IPS-NIHi11 (cell line): Measurements from ENCODE around the gene SNAP29.
A peak's percentile ranks its signal among the peaks of the same experiment; 100 is the strongest.
"Not testable (repeated sequence)": the region's sequence is repeated elsewhere in the genome, so short reads cannot be mapped to it uniquely, and the experiment has no call there.

Experiments used
- DNase-seq: peaks from one replicate; pipeline ENCODE4 v3.0.0; 2012; ENCODE audit warnings: mixed read lengths, low spot score

SNAP29 gene

DNA sequence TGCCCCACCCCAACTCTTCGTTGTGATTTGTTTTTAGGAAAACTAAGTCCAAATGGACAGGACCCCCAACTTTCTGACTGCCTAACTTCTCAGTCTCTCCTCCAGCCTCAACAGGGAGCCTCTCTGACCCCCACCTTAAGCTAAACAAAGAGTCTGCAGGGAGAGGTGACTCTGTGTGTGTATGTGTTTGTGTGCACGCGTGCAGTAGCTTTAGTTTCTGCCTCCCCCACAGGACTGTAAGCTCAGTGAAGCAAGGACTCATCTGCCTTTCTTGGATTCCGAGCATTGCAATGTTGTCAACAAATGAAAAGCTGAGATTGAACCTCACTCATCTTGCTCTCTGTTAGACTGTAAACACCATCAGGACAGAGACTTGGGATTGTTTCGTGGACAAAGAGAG lies 7.9 kb downstream of the SNAP29 start:
- no peak for DNase-seq

- DNase-seq = no peak
Measured at GRCh38 chr22:20867179-20868024, 8.6 kb downstream of the SNAP29 start.

- DNase-seq = no peak
Measured at GRCh38 chr22:20868025-20868962, 9.5 kb downstream of the SNAP29 start.

- no peak for DNase-seq
Measured at GRCh38 chr22:20869234-20869633, 10.4 kb downstream of the SNAP29 start.

DNA sequence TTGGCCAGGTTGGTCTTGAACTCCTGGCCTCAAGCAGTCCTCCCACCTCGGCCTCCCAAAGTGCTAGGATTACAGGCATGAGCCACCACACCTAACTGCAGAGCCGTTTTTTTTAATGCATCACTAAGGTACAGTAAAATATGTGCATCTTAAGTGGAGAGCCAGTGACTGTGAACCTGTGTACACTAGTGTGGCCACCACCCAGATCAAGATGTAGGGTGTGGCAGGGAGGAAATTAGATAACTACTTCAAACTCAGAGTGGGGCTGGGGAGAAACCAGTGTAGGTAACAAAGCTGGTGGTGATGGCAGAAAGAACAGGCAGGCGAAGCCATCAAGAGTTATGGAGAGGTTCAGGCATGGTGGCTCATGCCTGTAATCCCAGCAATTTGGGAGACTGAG lies 14.4 kb downstream of the SNAP29 start:
- no peak for DNase-seq

DNA sequence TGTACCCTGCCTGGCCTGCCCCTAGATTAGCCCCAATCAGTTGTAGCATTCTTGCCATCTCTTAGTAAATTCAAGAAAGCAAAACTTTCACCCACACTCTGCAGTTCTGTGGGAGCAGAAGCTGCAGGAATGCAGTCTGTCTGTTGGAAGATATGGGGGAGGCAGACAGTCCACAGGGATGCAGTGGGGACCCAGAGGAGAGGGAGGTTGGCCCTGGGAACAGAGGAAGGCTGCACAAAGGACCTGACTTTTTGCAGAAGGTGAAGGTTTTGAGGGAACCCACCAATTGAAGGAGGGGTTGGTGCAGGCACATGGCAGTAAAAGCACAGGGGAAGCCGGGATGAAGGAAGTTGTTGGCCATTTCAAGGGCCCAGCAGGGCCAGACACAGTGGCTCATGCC lies 16.5 kb downstream of the SNAP29 start:
- DNase-seq = no peak

GRCh38 chr22:20877715-20878114 lies 18.9 kb downstream of the SNAP29 start:
- DNase-seq = no peak

- no peak for DNase-seq
Measured at GRCh38 chr22:20881231-20881630, 22.4 kb downstream of the SNAP29 start.

GRCh38 chr22:20881869-20882815 lies 23.3 kb downstream of the SNAP29 start:
- DNase-seq = no peak

DNA sequence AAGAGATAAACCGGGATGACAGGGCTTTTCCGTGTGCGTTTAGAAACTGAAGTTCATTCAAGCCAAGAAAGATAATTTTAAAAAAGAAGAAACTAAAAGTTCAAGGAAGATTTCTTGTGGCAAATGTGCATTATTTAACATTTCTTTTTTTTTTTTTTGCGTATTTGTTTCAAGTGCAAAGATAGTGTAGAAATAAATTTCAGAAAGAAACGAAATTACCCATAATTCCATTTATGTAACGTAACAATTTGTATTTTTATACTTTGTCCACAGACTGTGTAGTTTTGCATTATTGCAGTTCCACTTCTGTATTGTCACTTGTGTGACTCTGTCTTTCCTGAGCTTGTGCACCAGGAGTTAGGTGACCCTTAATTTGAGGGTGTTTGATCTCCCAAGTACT lies 24.0 kb downstream of the SNAP29 start:
- DNase-seq = no peak

GRCh38 chr22:20884454-20884853 lies 25.6 kb downstream of the SNAP29 start:
- DNase-seq = no peak

DNA sequence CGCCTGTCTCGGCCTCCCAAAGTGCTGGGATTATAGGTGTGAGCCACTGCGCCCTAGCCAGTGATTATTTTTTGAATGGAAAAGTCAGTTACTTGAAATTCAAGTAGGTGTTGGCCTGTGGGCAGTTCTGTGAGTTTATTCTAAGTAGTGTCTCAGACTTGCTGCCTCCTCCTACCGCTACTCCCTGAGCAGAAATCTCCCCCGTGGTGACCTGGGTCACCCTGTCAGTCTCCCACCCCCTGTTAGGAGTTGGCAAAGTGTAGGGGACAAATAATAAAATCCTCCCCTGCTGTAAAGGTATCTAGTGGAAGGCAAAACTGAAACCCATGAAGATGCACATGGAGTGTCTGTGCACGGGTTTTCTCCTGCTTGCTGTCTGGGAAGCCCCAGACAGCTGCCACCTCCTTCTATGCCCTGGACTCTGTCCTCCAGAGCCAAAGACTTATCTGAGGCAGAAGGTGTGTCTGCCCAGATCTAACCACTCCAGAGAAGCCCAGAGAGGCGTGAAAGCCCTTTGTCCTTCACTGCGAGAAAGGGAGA lies 26.3 kb downstream of the SNAP29 start:
- DNase-seq = no peak

DNA sequence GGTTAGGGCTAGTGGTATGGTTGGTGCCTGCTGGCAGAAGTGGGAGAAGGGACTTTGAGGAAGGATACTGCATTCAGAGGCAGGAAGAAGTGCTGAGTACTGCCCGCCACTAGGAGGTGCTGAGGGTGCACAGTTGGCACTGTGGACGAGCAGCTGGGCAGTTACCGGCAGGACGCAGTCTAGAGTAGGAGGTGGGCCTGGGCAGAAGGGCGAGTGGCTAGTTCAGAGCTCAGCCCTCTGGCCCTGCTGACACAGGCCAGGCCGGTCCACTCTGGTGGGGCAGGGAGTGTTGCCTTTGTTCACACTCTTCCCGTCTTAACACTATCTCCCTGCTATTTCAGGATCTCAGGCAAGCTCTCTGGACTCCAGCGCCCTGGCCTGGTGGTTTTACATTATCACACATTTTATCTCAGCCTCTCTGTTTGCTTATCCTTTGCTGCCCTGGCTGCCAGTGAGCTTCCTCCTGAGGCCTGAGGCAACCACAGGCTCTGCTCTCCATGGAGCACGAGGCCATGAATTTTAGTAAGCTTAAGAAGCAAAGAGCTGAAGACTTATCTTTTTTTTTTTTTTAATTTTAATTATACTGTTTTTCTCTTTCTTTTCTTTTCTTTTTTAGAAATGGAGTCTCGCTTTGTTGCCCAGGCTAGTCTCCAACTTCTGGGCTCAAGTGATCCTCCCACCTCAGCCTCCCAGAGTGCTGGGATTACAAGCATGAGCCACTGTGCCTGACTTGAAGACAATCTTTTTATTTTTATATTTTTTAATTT lies 26.9 kb downstream of the SNAP29 start:
- DNase-seq = peak; percentile 90

GRCh38 chr22:20887375-20887774 lies 28.6 kb downstream of the SNAP29 start:
- DNase-seq = no peak

DNA sequence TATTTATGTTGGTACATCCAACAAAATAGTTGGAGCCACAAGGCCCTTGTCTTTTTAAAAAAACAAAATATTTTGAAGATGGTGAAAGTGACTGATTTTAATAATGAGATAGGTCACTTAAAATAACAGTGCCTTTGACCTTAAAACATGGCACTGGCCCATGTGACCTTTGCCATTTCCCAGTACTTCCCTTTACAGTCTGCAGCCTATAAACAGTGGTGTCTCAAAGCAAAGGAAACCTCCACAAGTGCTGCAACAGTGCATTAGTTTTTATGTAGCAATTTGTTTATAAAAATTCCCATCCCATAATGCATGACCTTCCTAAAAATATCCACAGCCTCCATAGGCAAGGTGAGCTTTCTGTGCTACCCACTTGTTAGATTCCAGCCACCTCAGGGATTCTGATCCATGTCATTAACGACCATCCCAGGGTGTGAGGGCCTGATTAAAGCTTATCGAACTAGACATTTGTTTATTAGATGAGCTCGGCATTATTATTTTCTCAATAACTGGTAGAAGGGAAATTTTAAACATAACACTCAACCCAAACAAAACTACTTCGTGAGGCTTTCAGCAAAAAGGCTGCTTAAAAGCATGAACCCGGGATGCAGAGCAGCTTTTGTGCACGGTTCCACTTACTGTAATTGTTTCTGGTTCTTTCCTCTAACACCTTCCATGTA lies 30.4 kb downstream of the SNAP29 start:
- no peak for DNase-seq

DNA sequence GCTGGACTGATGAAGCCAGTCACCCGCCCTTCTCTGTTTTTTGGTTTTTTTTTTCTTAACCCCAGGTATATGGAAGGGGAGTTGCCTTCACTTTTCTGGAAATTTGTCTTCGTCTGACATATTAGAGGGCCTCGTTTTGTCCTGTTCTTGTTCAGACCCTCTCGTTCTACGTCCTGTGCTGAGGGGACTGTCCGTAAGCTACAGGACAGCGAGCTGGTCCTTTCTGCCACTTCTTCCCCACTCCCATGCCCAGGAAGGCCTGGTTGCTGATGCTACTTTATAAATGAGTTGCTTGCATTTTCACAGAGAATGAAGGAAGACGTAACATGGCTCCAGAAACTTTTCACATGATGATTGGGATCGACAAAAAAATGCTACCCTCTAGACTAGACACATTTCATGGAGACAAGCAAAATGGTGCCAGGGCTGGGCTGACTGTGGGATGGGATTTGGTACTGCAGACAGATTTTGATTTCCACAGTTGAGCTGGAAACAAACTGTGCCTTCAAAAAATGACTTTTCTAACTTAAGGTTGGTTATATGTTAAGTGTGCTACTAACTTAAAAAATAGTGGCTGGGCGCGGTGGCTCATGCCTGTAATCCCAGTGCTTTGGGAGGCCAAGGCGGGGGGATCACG lies 31.2 kb downstream of the SNAP29 start:
- DNase-seq = no peak

DNA sequence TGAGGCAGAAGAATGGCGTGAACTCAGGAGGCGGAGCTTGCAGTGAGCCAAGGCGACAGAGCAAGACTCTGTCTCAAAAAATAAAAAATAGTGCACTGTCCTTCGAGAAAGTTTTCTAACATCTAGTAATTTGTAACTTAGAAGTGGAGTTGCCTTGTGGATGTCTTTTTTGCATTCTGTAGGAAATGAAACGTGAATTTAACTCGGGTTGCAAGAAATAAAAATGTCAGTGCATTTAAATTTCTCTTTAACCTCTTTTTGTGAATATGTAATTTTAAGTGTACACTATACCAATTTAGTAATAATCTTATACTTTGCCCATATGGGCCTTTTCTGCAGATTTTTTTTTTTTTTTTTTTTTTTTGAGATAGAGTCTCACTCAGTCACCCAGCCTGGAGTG lies 32.2 kb downstream of the SNAP29 start:
- DNase-seq = no peak

DNA sequence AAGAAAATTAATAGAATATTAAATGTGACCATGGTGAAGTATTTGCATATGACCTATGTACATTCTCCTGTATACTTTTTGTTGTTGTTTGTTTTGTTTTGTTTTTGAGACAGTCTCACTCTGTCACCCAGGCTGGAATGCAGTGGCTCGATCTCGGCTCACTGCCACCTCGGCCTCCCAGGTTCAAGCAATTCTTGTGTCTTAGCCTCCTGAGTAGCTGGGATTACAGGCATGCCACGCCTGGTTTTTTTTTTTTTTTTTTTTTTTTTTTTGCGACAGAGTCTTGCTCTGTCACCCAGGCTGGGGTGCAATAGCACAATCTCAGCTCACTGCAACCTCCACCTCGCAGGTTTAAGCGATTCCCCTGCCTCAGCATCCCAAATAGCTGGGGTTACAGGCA lies 38.9 kb downstream of the SNAP29 start:
- DNase-seq = not testable (repeated sequence)

GRCh38 chr22:20899827-20900423 lies 41.1 kb downstream of the SNAP29 start:
- DNase-seq = no peak
